Mucosa of rectum (tissue), 2 donors: ENCODE data around the gene ACACA.

Experiments
- H3K27ac ChIP-seq, 2 donors: one replicate each; pipeline ENCODE4 v1.7.0; 2013; ENCODE audit warnings: inconsistent platforms in 2 of 2, low read depth in 2 of 2, low read length in 2 of 2
- H3K27me3 ChIP-seq, 2 donors: one replicate each; pipeline ENCODE4 v1.7.0; 2013; ENCODE audit warnings: low read length in 2 of 2; ENCODE audit not compliant: control insufficient read depth in 2 of 2, insufficient read depth in 2 of 2
- H3K36me3 ChIP-seq, 2 donors: one replicate each; pipeline ENCODE4 v1.7.0; 2013; ENCODE audit warnings: low read length in 2 of 2; ENCODE audit not compliant: control insufficient read depth in 2 of 2, insufficient read depth in 2 of 2
- H3K4me1 ChIP-seq, 2 donors: one replicate each; pipeline ENCODE4 v1.7.0; 2013; ENCODE audit warnings: low read length in 2 of 2, mild to moderate bottlenecking in 1 of 2; ENCODE audit not compliant: control insufficient read depth in 2 of 2, insufficient read depth in 2 of 2
- H3K4me3 ChIP-seq, 2 donors: one replicate each; pipeline ENCODE4 v1.7.0; 2013; ENCODE audit warnings: low read length in 2 of 2
- H3K9ac ChIP-seq, 2 donors: one replicate each; pipeline ENCODE4 v1.7.0; 2013; ENCODE audit warnings: low read length in 2 of 2, low read depth in 1 of 2, mild to moderate bottlenecking in 1 of 2
- H3K9me3 ChIP-seq, 2 donors: one replicate each; pipeline ENCODE4 v1.7.0; 2013; ENCODE audit warnings: low read length in 2 of 2; ENCODE audit not compliant: control insufficient read depth in 2 of 2
- donor health status: healthy.
- donor health status: Normal muscosa, but diverticular disease.

ACACA gene

DNA sequence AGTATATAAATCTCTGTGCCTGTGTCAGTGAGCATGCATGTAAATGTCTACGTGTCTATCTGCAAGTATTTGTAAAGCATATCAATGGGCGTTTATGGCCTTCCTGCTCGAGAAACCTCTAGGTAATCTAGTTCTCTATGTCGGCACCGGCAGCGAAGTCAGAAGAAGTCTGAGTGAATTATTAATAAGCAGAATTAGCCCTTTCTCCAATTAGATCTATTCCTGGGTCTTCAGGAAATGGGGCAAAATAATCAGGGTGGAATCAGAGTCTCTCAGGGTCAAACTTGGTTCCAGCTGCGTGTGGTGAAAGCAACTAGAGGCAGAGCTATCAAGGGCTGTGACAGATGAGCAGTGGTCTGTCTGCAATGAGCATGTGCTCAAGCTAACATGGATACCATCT, 30.9 kb downstream of the ACACA start, which contains the start of gene C17orf78:
TSS of gene C17orf78 (plus strand) at position 280 of the 400 bp plus-strand sequence. CDS start at position 388, 108 bp downstream.
- Histone ChIP-seq H3K4me3 (no peak within 1 kb of the TSS), H3K27me3 (no peaks in the 10 kb centered on the region), H3K36me3 (no peaks in the 10 kb centered on the region), H3K4me1 (peaks cover 0 to 3% of the 10 kb centered on the region in 2 donors), H3K9me3 (no peaks in the 10 kb centered on the region), H3K27ac (no peak within 1 kb of the TSS), H3K9ac (no peak within 1 kb of the TSS)

DNA sequence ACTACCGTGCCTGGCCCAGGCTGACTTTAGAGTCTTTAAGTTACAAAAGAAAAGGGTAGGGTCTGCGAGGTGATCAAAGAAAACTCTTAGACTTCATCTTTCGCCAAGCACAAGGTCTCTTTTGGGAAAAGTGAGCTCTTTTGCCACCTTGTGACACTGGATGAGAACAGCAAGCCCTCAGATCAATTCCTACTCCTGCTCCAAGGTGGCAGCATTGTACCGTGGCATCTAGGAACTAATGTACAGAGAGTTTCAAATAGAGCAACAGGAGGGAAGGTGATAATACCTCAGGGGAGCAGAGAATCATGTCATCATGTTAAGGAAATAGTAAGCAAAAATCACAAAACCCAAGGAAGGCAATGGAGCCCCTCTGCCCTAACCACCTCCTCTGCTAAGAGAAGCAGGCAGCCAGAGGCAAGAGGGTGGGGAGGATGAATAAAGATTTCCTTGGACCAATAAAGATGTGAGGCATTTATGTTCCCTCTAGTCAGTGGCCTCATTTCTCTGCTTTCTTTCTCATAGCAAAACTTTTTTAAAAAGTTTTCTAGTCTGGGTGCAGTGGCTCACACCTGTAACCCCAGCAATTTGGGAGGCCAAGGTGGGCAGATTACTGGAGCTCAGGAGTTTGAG, 33.0 kb downstream of the ACACA start:
- no peaks in the 10 kb centered on the region for H3K27me3 ChIP-seq
- H3K9me3 ChIP-seq: no peaks in the 10 kb centered on the region
- no peak overlapping the region for H3K9ac ChIP-seq
- H3K27ac ChIP-seq: no peak overlapping the region
- no peak overlapping the region for H3K4me3 ChIP-seq
- no peaks in the 10 kb centered on the region for H3K36me3 ChIP-seq
- no peaks in the 10 kb centered on the region for H3K4me1 ChIP-seq

DNA sequence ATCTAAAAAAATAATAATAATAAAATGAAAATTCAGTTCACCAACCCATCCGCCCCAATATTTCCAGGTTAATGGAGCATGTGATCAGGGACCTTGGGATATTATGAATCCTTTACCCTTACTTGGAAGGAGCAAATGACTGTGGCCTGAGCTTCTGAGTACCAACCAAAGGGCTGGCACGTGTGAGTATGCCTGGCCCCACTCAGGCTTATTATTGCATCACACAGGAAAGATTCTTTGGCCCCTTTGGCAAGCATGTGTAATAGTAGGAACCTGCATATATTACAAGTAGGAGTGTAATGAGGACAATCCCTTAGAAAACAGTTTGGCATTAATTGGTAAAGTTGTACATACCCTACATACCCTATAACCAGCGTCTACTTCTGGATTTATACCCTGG, 38.1 kb downstream of the ACACA start:
- Histone ChIP-seq H3K27ac (no peak overlapping the region), H3K4me3 (no peak overlapping the region), H3K4me1 (no peaks in the 10 kb centered on the region), H3K36me3 (no peaks in the 10 kb centered on the region), H3K27me3 (no peaks in the 10 kb centered on the region), H3K9ac (no peak overlapping the region), H3K9me3 (no peaks in the 10 kb centered on the region)

- H3K9me3 ChIP-seq: no peaks in the 10 kb centered on the region
- H3K4me1 ChIP-seq: no peaks in the 10 kb centered on the region
- H3K4me3 ChIP-seq: no peak overlapping the region
- H3K27ac ChIP-seq: no peak overlapping the region
- H3K27me3 ChIP-seq: no peaks in the 10 kb centered on the region
- H3K36me3 ChIP-seq: no peaks in the 10 kb centered on the region
- no peak overlapping the region for H3K9ac ChIP-seq
These were observed 41.0 kb downstream of the ACACA start for GRCh38 chr17:37365589-37365988.

DNA sequence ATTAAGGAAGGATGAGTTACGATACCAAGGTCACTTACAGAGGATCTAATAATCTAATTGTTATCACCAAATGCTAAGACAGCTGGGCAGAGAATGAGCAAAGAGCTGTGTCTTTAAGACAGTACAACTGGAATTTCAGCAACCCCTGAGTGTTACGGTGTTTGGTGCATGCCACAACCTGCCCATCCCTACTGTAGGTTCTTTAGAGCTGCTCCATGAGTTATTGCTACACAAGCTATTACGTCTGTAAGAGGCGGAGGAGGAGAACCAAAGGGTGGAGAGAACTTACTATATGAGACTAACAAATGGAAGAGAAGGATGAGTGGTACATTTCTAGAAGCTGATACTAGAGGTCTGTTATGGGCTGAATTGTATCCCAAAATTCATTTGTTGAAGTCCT, 45.1 kb downstream of the ACACA start:
- Histone ChIP-seq H3K27ac (no peak overlapping the region), H3K9ac (no peak overlapping the region), H3K4me1 (peaks cover 11 to 17% of the 10 kb centered on the region in 2 donors), H3K4me3 (no peak overlapping the region), H3K27me3 (no peaks in the 10 kb centered on the region), H3K9me3 (no peaks in the 10 kb centered on the region), H3K36me3 (no peaks in the 10 kb centered on the region)

- H3K9me3 ChIP-seq: no peaks in the 10 kb centered on the region
- peaks cover 11 to 17% of the 10 kb centered on the region in 2 donors for H3K4me1 ChIP-seq
- no peak overlapping the region for H3K27ac ChIP-seq
- H3K27me3 ChIP-seq: no peaks in the 10 kb centered on the region
- no peak overlapping the region for H3K4me3 ChIP-seq
- no peaks in the 10 kb centered on the region for H3K36me3 ChIP-seq
- no peak overlapping the region for H3K9ac ChIP-seq
These were observed 46.0 kb downstream of the ACACA start for GRCh38 chr17:37360632-37361031.

- peak overlapping the region; percentile 72 to 79 for H3K9ac ChIP-seq
- H3K4me3 ChIP-seq: peak overlapping the region; percentile 81 to 83
- no peaks in the 10 kb centered on the region for H3K9me3 ChIP-seq
- H3K36me3 ChIP-seq: no peaks in the 10 kb centered on the region
- H3K27ac ChIP-seq: peak overlapping the region; percentile 77 to 78
- H3K4me1 ChIP-seq: peaks cover 11 to 17% of the 10 kb centered on the region in 2 donors
- no peaks in the 10 kb centered on the region for H3K27me3 ChIP-seq
These were observed 46.9 kb downstream of the ACACA start for GRCh38 chr17:37359682-37360188.

GRCh38 chr17:37358830-37359681, 47.6 kb downstream of the ACACA start:
- no peaks in the 10 kb centered on the region for H3K9me3 ChIP-seq
- H3K9ac ChIP-seq: peak overlapping the region; percentile 79 to 84
- peak overlapping the region; percentile 77 to 78 for H3K27ac ChIP-seq
- H3K36me3 ChIP-seq: no peaks in the 10 kb centered on the region
- H3K4me3 ChIP-seq: peak overlapping the region; percentile 81 to 83
- no peaks in the 10 kb centered on the region for H3K27me3 ChIP-seq
- H3K4me1 ChIP-seq: peaks cover 11 to 17% of the 10 kb centered on the region in 2 donors

- Histone ChIP-seq H3K9me3 (no peaks in the 10 kb centered on the region), H3K9ac (peak overlapping the region; percentile 79 to 84), H3K4me1 (peaks cover 11 to 17% of the 10 kb centered on the region in 2 donors), H3K36me3 (no peaks in the 10 kb centered on the region), H3K27me3 (no peaks in the 10 kb centered on the region), H3K4me3 (peak overlapping the region; percentile 81 to 83), H3K27ac (peak overlapping the region; percentile 77 to 78)
These were observed 48.4 kb downstream of the ACACA start for GRCh38 chr17:37358098-37358829.
